ENCODE data around the gene ELMO1.

Gene ELMO1

GRCh38 chr7:37290731-37291130 lies 157.9 kb downstream of the ELMO1 start:
- no peak for DNase-seq

GRCh38 chr7:37289781-37290180 lies 158.9 kb downstream of the ELMO1 start:
- no peak for DNase-seq

GRCh38 chr7:37289367-37289766 lies 159.3 kb downstream of the ELMO1 start:
- no peak for DNase-seq

GRCh38 chr7:37287131-37287855 lies 161.4 kb downstream of the ELMO1 start:
- DNase-seq: peak; percentile 39

GRCh38 chr7:37286454-37286832 lies 162.2 kb downstream of the ELMO1 start:
- DNase-seq: no peak

- no peak for DNase-seq
Measured at GRCh38 chr7:37285706-37286453, 162.8 kb downstream of the ELMO1 start.

GRCh38 chr7:37284805-37285231 lies 163.8 kb downstream of the ELMO1 start:
- no peak for DNase-seq

- no peak for DNase-seq
Measured at GRCh38 chr7:37284285-37284684, 164.4 kb downstream of the ELMO1 start.

- DNase-seq: no peak
Measured at GRCh38 chr7:37283716-37284115, 164.9 kb downstream of the ELMO1 start.

- DNase-seq: no peak
Measured at GRCh38 chr7:37282927-37283326, 165.7 kb downstream of the ELMO1 start.

- no peak for DNase-seq
Measured at GRCh38 chr7:37282093-37282444, 166.6 kb downstream of the ELMO1 start.

GRCh38 chr7:37281368-37282092 lies 167.1 kb downstream of the ELMO1 start:
- no peak for DNase-seq

- no peak for DNase-seq
Measured at GRCh38 chr7:37277513-37277912, 171.2 kb downstream of the ELMO1 start.

- no peak for DNase-seq
Measured at GRCh38 chr7:37275078-37275710, 173.5 kb downstream of the ELMO1 start.

GRCh38 chr7:37273891-37274290 lies 174.8 kb downstream of the ELMO1 start:
- no peak for DNase-seq

GRCh38 chr7:37269711-37270508 lies 178.8 kb downstream of the ELMO1 start:
- no peak for DNase-seq

- no peak for DNase-seq
Measured at GRCh38 chr7:37267251-37267650, 181.4 kb downstream of the ELMO1 start.

- DNase-seq: no peak
Measured at GRCh38 chr7:37265876-37266275, 182.8 kb downstream of the ELMO1 start.

- no peak for DNase-seq
Measured at GRCh38 chr7:37265006-37265405, 183.7 kb downstream of the ELMO1 start.

GRCh38 chr7:37262181-37262580 lies 186.5 kb downstream of the ELMO1 start:
- DNase-seq: no peak

- no peak for DNase-seq
Measured at GRCh38 chr7:37259319-37259821, 189.3 kb downstream of the ELMO1 start.

- DNase-seq: no peak
Measured at GRCh38 chr7:37256631-37257030, 192.0 kb downstream of the ELMO1 start.
